Stomach smooth muscle (tissue), 2 donors: ENCODE results near the gene CDC14B.

Experiments
- H3K27ac ChIP-seq: one replicate; pipeline ENCODE4 v1.7.0; 2013; ENCODE audit warnings: mild to moderate bottlenecking, low read length, inconsistent platforms
- H3K27me3 ChIP-seq, 2 donors: one replicate each; pipeline ENCODE4 v1.7.0; 2013; ENCODE audit warnings: low read length in 2 of 2; ENCODE audit not compliant: insufficient read depth in 2 of 2, control insufficient read depth in 1 of 2
- H3K36me3 ChIP-seq, 2 donors: one replicate each; pipeline ENCODE4 v1.7.0; 2013; ENCODE audit warnings: low read length in 2 of 2; ENCODE audit not compliant: control insufficient read depth in 2 of 2, insufficient read depth in 2 of 2
- H3K4me1 ChIP-seq: one replicate; pipeline ENCODE4 v1.7.0; 2013; ENCODE audit warnings: low read length; ENCODE audit not compliant: control insufficient read depth, insufficient read depth
- H3K4me3 ChIP-seq, 2 donors: one replicate each; pipeline ENCODE4 v1.7.0; 2013; ENCODE audit warnings: low read length in 2 of 2
- H3K9ac ChIP-seq, 2 donors: one replicate each; pipeline ENCODE4 v1.7.0; 2013; ENCODE audit warnings: low read length in 2 of 2, mild to moderate bottlenecking in 1 of 2
- H3K9me3 ChIP-seq, 2 donors: one replicate each; pipeline ENCODE4 v1.7.0; 2013; ENCODE audit warnings: low read length in 2 of 2; ENCODE audit not compliant: control insufficient read depth in 2 of 2
- donor health status: healthy.
- donor health status: Pancreatic carcinoma.

The CDC14B gene

GRCh38 chr9:96491880-96492525, 127.6 kb downstream of the CDC14B start:
- H3K9ac ChIP-seq: no peak overlapping the region
- H3K4me1 ChIP-seq: peaks cover 8% of the 10 kb centered on the region
- H3K9me3 ChIP-seq: no peaks in the 10 kb centered on the region
- no peak overlapping the region for H3K4me3 ChIP-seq
- peaks cover 26 to 36% of the 10 kb centered on the region in 2 donors for H3K36me3 ChIP-seq
- no peaks in the 10 kb centered on the region for H3K27me3 ChIP-seq
- H3K27ac ChIP-seq: no peak overlapping the region

- H3K27me3 ChIP-seq: no peaks in the 10 kb centered on the region
- H3K4me3 ChIP-seq: no peak overlapping the region
- H3K9me3 ChIP-seq: no peaks in the 10 kb centered on the region
- H3K4me1 ChIP-seq: peaks cover 15% of the 10 kb centered on the region
- no peak overlapping the region for H3K27ac ChIP-seq
- H3K36me3 ChIP-seq: peaks cover 26 to 36% of the 10 kb centered on the region in 2 donors
- H3K9ac ChIP-seq: no peak overlapping the region
Measured at GRCh38 chr9:96491079-96491879, 128.4 kb downstream of the CDC14B start.

- Histone ChIP-seq H3K9ac (no peak overlapping the region), H3K9me3 (no peaks in the 10 kb centered on the region), H3K36me3 (peaks cover 26 to 37% of the 10 kb centered on the region in 2 donors), H3K27ac (no peak overlapping the region), H3K4me1 (peaks cover 19% of the 10 kb centered on the region), H3K4me3 (no peak overlapping the region), H3K27me3 (no peaks in the 10 kb centered on the region)
Measured at GRCh38 chr9:96490534-96491078, 129.0 kb downstream of the CDC14B start.

- H3K4me1 ChIP-seq: peaks cover 22% of the 10 kb centered on the region
- H3K4me3 ChIP-seq: no peak overlapping the region
- H3K27me3 ChIP-seq: no peaks in the 10 kb centered on the region
- H3K27ac ChIP-seq: no peak overlapping the region
- H3K9me3 ChIP-seq: no peaks in the 10 kb centered on the region
- H3K9ac ChIP-seq: no peak overlapping the region
- peaks cover 31 to 40% of the 10 kb centered on the region in 2 donors for H3K36me3 ChIP-seq
Measured at GRCh38 chr9:96489482-96489979, 130.1 kb downstream of the CDC14B start.

- no peaks in the 10 kb centered on the region for H3K27me3 ChIP-seq
- H3K9ac ChIP-seq: no peak overlapping the region
- H3K4me3 ChIP-seq: no peak overlapping the region
- H3K4me1 ChIP-seq: peaks cover 22% of the 10 kb centered on the region
- H3K36me3 ChIP-seq: peaks cover 33 to 35% of the 10 kb centered on the region in 2 donors
- H3K27ac ChIP-seq: peak overlapping the region; percentile 24
- H3K9me3 ChIP-seq: no peaks in the 10 kb centered on the region
Measured at GRCh38 chr9:96487949-96488348, 131.7 kb downstream of the CDC14B start.

GRCh38 chr9:96487029-96487396, 132.6 kb downstream of the CDC14B start:
- Histone ChIP-seq H3K27ac (peak overlapping the region; percentile 71), H3K27me3 (no peaks in the 10 kb centered on the region), H3K9me3 (no peaks in the 10 kb centered on the region), H3K4me3 (no peak overlapping the region), H3K36me3 (peaks cover 35 to 37% of the 10 kb centered on the region in 2 donors), H3K9ac (peak overlapping the region in 1 of 2 donors; percentile 42), H3K4me1 (peaks cover 22% of the 10 kb centered on the region)

GRCh38 chr9:96486386-96487028, 133.1 kb downstream of the CDC14B start:
- Histone ChIP-seq H3K4me1 (peaks cover 22% of the 10 kb centered on the region), H3K27ac (peak overlapping the region; percentile 71), H3K4me3 (peak overlapping the region in 1 of 2 donors; percentile 40), H3K27me3 (no peaks in the 10 kb centered on the region), H3K36me3 (peaks cover 33 to 34% of the 10 kb centered on the region in 2 donors), H3K9ac (peak overlapping the region in 1 of 2 donors; percentile 42), H3K9me3 (no peaks in the 10 kb centered on the region)

- Histone ChIP-seq H3K4me3 (no peak overlapping the region), H3K36me3 (peaks cover 24 to 25% of the 10 kb centered on the region in 2 donors), H3K9ac (no peak overlapping the region), H3K4me1 (peaks cover 22% of the 10 kb centered on the region), H3K27me3 (no peaks in the 10 kb centered on the region), H3K27ac (peak overlapping the region; percentile 71), H3K9me3 (no peaks in the 10 kb centered on the region)
Measured at GRCh38 chr9:96485280-96485679, 134.4 kb downstream of the CDC14B start.

GRCh38 chr9:96484521-96484931, 135.1 kb downstream of the CDC14B start:
- no peaks in the 10 kb centered on the region for H3K27me3 ChIP-seq
- no peak overlapping the region for H3K4me3 ChIP-seq
- H3K36me3 ChIP-seq: peaks cover 18 to 21% of the 10 kb centered on the region in 2 donors
- no peaks in the 10 kb centered on the region for H3K9me3 ChIP-seq
- H3K4me1 ChIP-seq: peaks cover 22% of the 10 kb centered on the region
- H3K27ac ChIP-seq: no peak overlapping the region
- no peak overlapping the region for H3K9ac ChIP-seq

- no peak overlapping the region for H3K27ac ChIP-seq
- no peak overlapping the region for H3K4me3 ChIP-seq
Measured at GRCh38 chr9:96483733-96484390, 135.8 kb downstream of the CDC14B start.

More at GRCh38 chr9:96483733-96484390, 135.8 kb downstream of the CDC14B start:
- H3K9ac ChIP-seq: no peak overlapping the region
- peaks cover 12 to 18% of the 10 kb centered on the region in 2 donors for H3K36me3 ChIP-seq
- no peaks in the 10 kb centered on the region for H3K9me3 ChIP-seq
- H3K27me3 ChIP-seq: no peaks in the 10 kb centered on the region
- H3K4me1 ChIP-seq: peaks cover 22% of the 10 kb centered on the region
